Astrocyte (in vitro differentiated cells and primary cell): ENCODE results near the gene HMX1. TPM values are rescaled to one million over a fixed set of nuclear protein-coding genes. Genes with fewer than 3 reads are reported as not detected.

ENCODE experiments used
- DNase-seq: peaks from one replicate; pipeline ENCODE4 v3.0.0-alpha.2; 2010; ENCODE audit warnings: low read depth
- FAIRE-seq: peaks from 2 replicates; lab custom pipeline; 2011; peaks lifted over from hg19 to GRCh38; lab: Jason Lieb, UNC
- H2AFZ ChIP-seq: 2 replicates; pipeline ENCODE4 v1.6.0; 2012; ENCODE audit warnings: low read depth, low read length, inconsistent platforms
- H3K27ac ChIP-seq: 2 replicates; pipeline ENCODE4 v1.5.1; 2011; ENCODE audit warnings: low read depth, low read length, inconsistent platforms
- H3K27me3 ChIP-seq: 2 replicates; pipeline ENCODE4 v1.6.0; 2011; ENCODE audit warnings: low read length, inconsistent platforms; ENCODE audit not compliant: insufficient read depth
- H3K36me3 ChIP-seq: 2 replicates; pipeline ENCODE4 v1.5.1; 2011; ENCODE audit warnings: low read length, inconsistent platforms; ENCODE audit not compliant: insufficient read depth
- H3K4me1 ChIP-seq: 2 replicates; pipeline ENCODE4 v1.5.1; 2011; ENCODE audit warnings: low read length, inconsistent platforms; ENCODE audit not compliant: insufficient read depth
- H3K4me2 ChIP-seq: 2 replicates; pipeline ENCODE4 v1.6.0; 2012; ENCODE audit warnings: low read length, inconsistent platforms
- H3K4me3 ChIP-seq: 2 replicates; pipeline ENCODE4 v1.5.1; 2011; ENCODE audit warnings: low read depth, mild to moderate bottlenecking, low read length, inconsistent platforms; ENCODE audit not compliant: insufficient read depth
- H3K79me2 ChIP-seq: 2 replicates; pipeline ENCODE4 v1.6.0; 2012; ENCODE audit warnings: mild to moderate bottlenecking, low read length, inconsistent platforms; ENCODE audit not compliant: insufficient read depth
- H3K9ac ChIP-seq: 2 replicates; pipeline ENCODE4 v1.6.0; 2012; ENCODE audit warnings: mild to moderate bottlenecking, low read length, inconsistent platforms
- H3K9me3 ChIP-seq: 2 replicates; pipeline ENCODE4 v1.5.1; 2012; ENCODE audit warnings: low read depth, mild to moderate bottlenecking, low read length, inconsistent platforms; ENCODE audit not compliant: insufficient read depth
- H4K20me1 ChIP-seq: 2 replicates; pipeline ENCODE4 v1.6.0; 2012; ENCODE audit warnings: low read length, inconsistent platforms; ENCODE audit not compliant: insufficient read depth
- H3K27ac Mint-ChIP-seq: one replicate; pipeline ENCODE4 v1.8.0; 2021; ENCODE audit warnings: mild to moderate bottlenecking, mixed read lengths; ENCODE audit not compliant: unreplicated experiment
- H3K27me3 Mint-ChIP-seq: one replicate; pipeline ENCODE4 v1.8.0; 2021; ENCODE audit warnings: low read depth, mixed read lengths; ENCODE audit not compliant: unreplicated experiment
- H3K36me3 Mint-ChIP-seq: one replicate; pipeline ENCODE4 v1.8.0; 2021; ENCODE audit warnings: low read depth, mixed read lengths; ENCODE audit not compliant: unreplicated experiment
- H3K4me1 Mint-ChIP-seq: one replicate; pipeline ENCODE4 v1.8.0; 2021; ENCODE audit warnings: low read depth, mixed read lengths; ENCODE audit not compliant: unreplicated experiment
- H3K4me3 Mint-ChIP-seq: one replicate; pipeline ENCODE4 v1.8.0; 2021; ENCODE audit warnings: mild to moderate bottlenecking, moderate library complexity, mixed read lengths; ENCODE audit not compliant: unreplicated experiment
- H3K9me3 Mint-ChIP-seq: one replicate; pipeline ENCODE4 v1.8.0; 2021; ENCODE audit warnings: mild to moderate bottlenecking, mixed read lengths; ENCODE audit not compliant: unreplicated experiment
- CTCF ChIP-seq: IDR thresholded peaks from 2 replicates; pipeline ENCODE4 v1.5.1; 2011; ENCODE audit warnings: low read depth, mild to moderate bottlenecking, inconsistent platforms, low read length, moderate library complexity; ENCODE audit not compliant: insufficient read depth
- EZH2 ChIP-seq: IDR thresholded peaks from 2 replicates; pipeline ENCODE4 v1.6.1; 2012; ENCODE audit warnings: mild to moderate bottlenecking, low read length, inconsistent platforms; ENCODE audit not compliant: insufficient read depth
- total RNA-seq: library from RNA; stranded (reverse); gene quantifications from 2 replicates; pipeline ENCODE4 v1.2.1, GENCODE V29; 2021

HMX1 gene
- total RNA-seq, 1 donor from 2014 or later = 0.25 TPM

GRCh38 chr4:8914461-8915171 is 43.0 kb upstream of the HMX1 start:
- FAIRE-seq = no peak
- Mint-ChIP-seq H3K27ac (no peak overlapping the region), H3K36me3 (no peaks in the 10 kb centered on the region), H3K27me3 (peaks cover 59% of the 10 kb centered on the region), H3K4me3 (no peak overlapping the region), H3K4me1 (peaks cover 9% of the 10 kb centered on the region), H3K9me3 (no peaks in the 10 kb centered on the region)
- Histone ChIP-seq H3K79me2 (no peaks in the 10 kb centered on the region), H3K9me3 (no peaks in the 10 kb centered on the region), H3K4me2 (no peak overlapping the region), H3K9ac (no peak overlapping the region), H3K27me3 (peaks cover 2% of the 10 kb centered on the region), H3K4me1 (no peaks in the 10 kb centered on the region), H4K20me1 (no peaks in the 10 kb centered on the region), H3K27ac (no peak overlapping the region), H3K36me3 (no peaks in the 10 kb centered on the region), H2AFZ (no peak overlapping the region), H3K4me3 (no peak overlapping the region)
- DNase-seq = no peak
- no peak for TF ChIP-seq EZH2
- no peak for TF ChIP-seq CTCF

- no peak overlapping the region for H3K4me3 Mint-ChIP-seq
- H3K9me3 Mint-ChIP-seq = no peaks in the 10 kb centered on the region
- Histone ChIP-seq H3K9me3 (no peaks in the 10 kb centered on the region), H2AFZ (no peak overlapping the region), H3K4me1 (no peaks in the 10 kb centered on the region), H3K4me2 (no peak overlapping the region), H4K20me1 (no peaks in the 10 kb centered on the region), H3K36me3 (no peaks in the 10 kb centered on the region), H3K9ac (no peak overlapping the region), H3K27me3 (peaks cover 2% of the 10 kb centered on the region), H3K4me3 (no peak overlapping the region), H3K27ac (no peak overlapping the region), H3K79me2 (no peaks in the 10 kb centered on the region)
- no peaks in the 10 kb centered on the region for H3K36me3 Mint-ChIP-seq
- no peak overlapping the region for H3K27ac Mint-ChIP-seq
- DNase-seq (no peak), FAIRE-seq (no peak)
- H3K4me1 Mint-ChIP-seq = peaks cover 13% of the 10 kb centered on the region
- peaks cover 56% of the 10 kb centered on the region for H3K27me3 Mint-ChIP-seq
- TF ChIP-seq CTCF = no peak
- no peak for TF ChIP-seq EZH2
These were observed 42.3 kb upstream of the HMX1 start for GRCh38 chr4:8913858-8914460.
